Fibroblast of lung (primary cell): Measurements from ENCODE around the gene PEX11A. TPM values are rescaled to one million over a fixed set of nuclear protein-coding genes. Genes with fewer than 3 reads are reported as not detected.

Experiments used
- DNase-seq, 2 donors: peaks; one replicate each; pipeline versions ENCODE4 v3.0.0 to v3.0.0-alpha.2; 2010; ENCODE audit warnings: low read depth in 2 of 2
- H2AFZ ChIP-seq: 2 replicates; pipeline ENCODE4 v1.5.1; 2012; ENCODE audit warnings: low read length, control low read depth, inconsistent platforms
- H3K27ac ChIP-seq: 2 replicates; pipeline ENCODE4 v1.5.1; 2011; ENCODE audit warnings: low read length, control low read depth; ENCODE audit not compliant: insufficient read depth
- H3K27me3 ChIP-seq: 2 replicates; pipeline ENCODE4 v1.5.1; 2011; ENCODE audit warnings: mild to moderate bottlenecking, low read length; ENCODE audit not compliant: control insufficient read depth, insufficient read depth
- H3K36me3 ChIP-seq: 2 replicates; pipeline ENCODE4 v1.5.1; 2011; ENCODE audit warnings: low read length; ENCODE audit not compliant: control insufficient read depth, insufficient read depth
- H3K4me1 ChIP-seq: 2 replicates; pipeline ENCODE4 v1.5.1; 2011; ENCODE audit warnings: low read length; ENCODE audit not compliant: control insufficient read depth, insufficient read depth; ENCODE audit errors: extremely low read depth
- H3K4me2 ChIP-seq: 2 replicates; pipeline ENCODE4 v1.5.1; 2011; ENCODE audit warnings: low read length, control low read depth; ENCODE audit not compliant: insufficient read depth; ENCODE audit errors: extremely low read depth
- H3K4me3 ChIP-seq, 4 experiments: fragments of 200-600 bp in 1 of 4; sonication (generic) in 1 of 4; replicated peaks in 1 of 4; 2 replicates each; pipeline ENCODE4 v1.5.1; 2011 to 2016; ENCODE audit warnings: low read length in 4 of 4, low read depth in 3 of 4, mild to moderate bottlenecking in 3 of 4, control low read depth in 2 of 4, inconsistent platforms in 1 of 4, mixed read lengths in 1 of 4; ENCODE audit not compliant: insufficient read depth in 1 of 4; ENCODE audit errors: control extremely low read depth in 1 of 4
- H3K79me2 ChIP-seq: 2 replicates; pipeline ENCODE4 v1.5.1; 2012; ENCODE audit warnings: mild to moderate bottlenecking, low read length, inconsistent platforms; ENCODE audit not compliant: control insufficient read depth, insufficient read depth
- H3K9ac ChIP-seq: 2 replicates; pipeline ENCODE4 v1.5.1; 2011; ENCODE audit warnings: mild to moderate bottlenecking, low read length, control low read depth; ENCODE audit not compliant: insufficient read depth
- H3K9me3 ChIP-seq: 2 replicates; pipeline ENCODE4 v1.5.1; 2012; ENCODE audit warnings: low read depth, low read length; ENCODE audit not compliant: control insufficient read depth, insufficient read depth
- H4K20me1 ChIP-seq: 2 replicates; pipeline ENCODE4 v1.5.1; 2011; ENCODE audit warnings: low read length; ENCODE audit not compliant: control insufficient read depth, insufficient read depth; ENCODE audit errors: extremely low read depth
- EZH2 ChIP-seq: IDR thresholded peaks from 2 replicates; pipeline ENCODE4 v1.5.1; 2012; ENCODE audit warnings: low read length, control low read depth, mild to moderate bottlenecking; ENCODE audit errors: missing control alignments
- polyA plus RNA-seq, 2 donors: library from polyadenylated mRNA; depleted of rRNA in 1 of 2; stranded (reverse) in 1 of 2; unstranded in 1 of 2; fragments of >200 nt; gene quantifications; 2 replicates each; pipeline ENCODE4 v1.2.1, GENCODE V29; 2011 to 2012; ENCODE audit warnings: missing spikeins in 1 of 2
- total RNA-seq: library from RNA; depleted of rRNA; stranded (reverse); fragments of >200 nt; gene quantifications from 2 replicates; pipeline ENCODE4 v1.2.1, GENCODE V29; 2014
- TF ChIP-seq, protein P1 (sequence below), 2 donors: IDR thresholded peaks in 1 of 2; conservative IDR thresholded peaks in 1 of 2; 1 replicate in 1 of 2; 2 replicates in 1 of 2; pipeline ENCODE4 v1.5.1; 2011 to 2012; ENCODE audit warnings: low read length in 2 of 2, control low read depth in 1 of 2, inconsistent platforms in 1 of 2, low read depth in 1 of 2, mild to moderate bottlenecking in 1 of 2

Gene PEX11A
- total and polyA plus RNA-seq, 2 donors (not counting 1 experiment from before 2014, with no cell fraction given): 6.6 to 11.7 TPM

- Histone ChIP-seq H2AFZ (no peak overlapping the region), H3K27ac (no peak overlapping the region)
- no peak for DNase-seq
Observed at GRCh38 chr15:89732451-89733172, 42.1 kb upstream of the PEX11A start.

GRCh38 chr15:89731275-89731674 lies 40.7 kb upstream of the PEX11A start:
- no peak for DNase-seq
- no peak overlapping the region for H3K27ac ChIP-seq
- H3K27me3 ChIP-seq: peaks cover 39% of the 10 kb centered on the region
- no peaks in the 10 kb centered on the region for H3K9me3 ChIP-seq
- no peak overlapping the region for H2AFZ ChIP-seq
- H4K20me1 ChIP-seq: no peaks in the 10 kb centered on the region
- no peak overlapping the region for H3K9ac ChIP-seq
- H3K4me3 ChIP-seq: no peak overlapping the region
- no peak for TF ChIP-seq EZH2
- TF ChIP-seq, protein P1, sequence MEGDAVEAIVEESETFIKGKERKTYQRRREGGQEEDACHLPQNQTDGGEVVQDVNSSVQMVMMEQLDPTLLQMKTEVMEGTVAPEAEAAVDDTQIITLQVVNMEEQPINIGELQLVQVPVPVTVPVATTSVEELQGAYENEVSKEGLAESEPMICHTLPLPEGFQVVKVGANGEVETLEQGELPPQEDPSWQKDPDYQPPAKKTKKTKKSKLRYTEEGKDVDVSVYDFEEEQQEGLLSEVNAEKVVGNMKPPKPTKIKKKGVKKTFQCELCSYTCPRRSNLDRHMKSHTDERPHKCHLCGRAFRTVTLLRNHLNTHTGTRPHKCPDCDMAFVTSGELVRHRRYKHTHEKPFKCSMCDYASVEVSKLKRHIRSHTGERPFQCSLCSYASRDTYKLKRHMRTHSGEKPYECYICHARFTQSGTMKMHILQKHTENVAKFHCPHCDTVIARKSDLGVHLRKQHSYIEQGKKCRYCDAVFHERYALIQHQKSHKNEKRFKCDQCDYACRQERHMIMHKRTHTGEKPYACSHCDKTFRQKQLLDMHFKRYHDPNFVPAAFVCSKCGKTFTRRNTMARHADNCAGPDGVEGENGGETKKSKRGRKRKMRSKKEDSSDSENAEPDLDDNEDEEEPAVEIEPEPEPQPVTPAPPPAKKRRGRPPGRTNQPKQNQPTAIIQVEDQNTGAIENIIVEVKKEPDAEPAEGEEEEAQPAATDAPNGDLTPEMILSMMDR (conservative IDR thresholded peaks at IDR 0.05 in 1 of 2, IDR thresholded peaks at IDR 0.05 in 1 of 2; ENCODE audit: low read depth in 1 of 2, low read length in 2 of 2): no peak
- no peaks in the 10 kb centered on the region for H3K36me3 ChIP-seq
- H3K4me2 ChIP-seq: no peak overlapping the region
- no peaks in the 10 kb centered on the region for H3K4me1 ChIP-seq
- no peaks in the 10 kb centered on the region for H3K79me2 ChIP-seq

More at GRCh38 chr15:89732451-89733172, 42.1 kb upstream of the PEX11A start:
- Histone ChIP-seq H3K79me2 (no peaks in the 10 kb centered on the region), H3K27me3 (peaks cover 35% of the 10 kb centered on the region), H3K36me3 (no peaks in the 10 kb centered on the region), H3K4me2 (no peak overlapping the region), H4K20me1 (no peaks in the 10 kb centered on the region), H3K9ac (no peak overlapping the region), H3K9me3 (no peaks in the 10 kb centered on the region), H3K4me3 (no peak overlapping the region), H3K4me1 (no peaks in the 10 kb centered on the region)
- TF ChIP-seq, protein P1 (conservative IDR thresholded peaks at IDR 0.05 in 1 of 2, IDR thresholded peaks at IDR 0.05 in 1 of 2; ENCODE audit: low read depth in 1 of 2, low read length in 2 of 2): no peak
- no peak for TF ChIP-seq EZH2

DNA sequence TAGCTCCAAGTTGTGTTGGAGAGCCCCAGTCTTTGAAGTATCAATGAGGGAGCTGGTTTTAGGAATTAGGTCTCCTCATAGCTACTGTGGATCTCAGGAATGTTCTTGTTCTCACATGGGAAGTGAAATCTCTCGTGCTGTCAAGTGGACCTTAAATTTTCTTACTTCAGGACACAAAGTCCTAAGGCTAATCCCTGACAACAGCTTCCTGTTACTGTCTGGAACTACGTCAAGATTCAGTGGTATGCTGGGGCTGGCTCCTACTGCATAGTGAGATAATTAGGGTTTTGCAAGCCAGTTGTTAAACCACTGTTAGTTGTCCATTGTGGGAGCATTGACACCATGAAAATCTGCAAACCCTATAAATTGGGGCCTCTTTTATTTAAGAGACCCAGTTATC lies 37.7 kb upstream of the PEX11A start:
- H2AFZ ChIP-seq: no peak overlapping the region
- H4K20me1 ChIP-seq: no peaks in the 10 kb centered on the region
- no peak overlapping the region for H3K9ac ChIP-seq
- no peak for TF ChIP-seq EZH2
- TF ChIP-seq, protein P1 (conservative IDR thresholded peaks at IDR 0.05 in 1 of 2, IDR thresholded peaks at IDR 0.05 in 1 of 2; ENCODE audit: low read depth in 1 of 2, low read length in 2 of 2): no peak
- H3K27me3 ChIP-seq: peaks cover 19% of the 10 kb centered on the region
- DNase-seq: peak; percentile 14 to 17
- H3K27ac ChIP-seq: no peak overlapping the region
- H3K36me3 ChIP-seq: no peaks in the 10 kb centered on the region
- no peak overlapping the region for H3K4me3 ChIP-seq
- H3K9me3 ChIP-seq: no peaks in the 10 kb centered on the region
- H3K79me2 ChIP-seq: no peaks in the 10 kb centered on the region
- H3K4me1 ChIP-seq: no peaks in the 10 kb centered on the region
- H3K4me2 ChIP-seq: no peak overlapping the region
